VCaP (cell line): ENCODE data around the gene SPACA4.

ENCODE experiments used
- H3K27ac ChIP-seq: fragments of 450-650 bp; 2 replicates; pipeline ENCODE4 v1.5.1; 2017
- TF ChIP-seq, protein P1 (sequence below): fragments of 450-650 bp; conservative IDR thresholded peaks from 2 replicates; pipeline ENCODE4 v1.5.1; 2017; ENCODE audit warnings: mild to moderate bottlenecking, moderate library complexity

SPACA4 gene

DNA sequence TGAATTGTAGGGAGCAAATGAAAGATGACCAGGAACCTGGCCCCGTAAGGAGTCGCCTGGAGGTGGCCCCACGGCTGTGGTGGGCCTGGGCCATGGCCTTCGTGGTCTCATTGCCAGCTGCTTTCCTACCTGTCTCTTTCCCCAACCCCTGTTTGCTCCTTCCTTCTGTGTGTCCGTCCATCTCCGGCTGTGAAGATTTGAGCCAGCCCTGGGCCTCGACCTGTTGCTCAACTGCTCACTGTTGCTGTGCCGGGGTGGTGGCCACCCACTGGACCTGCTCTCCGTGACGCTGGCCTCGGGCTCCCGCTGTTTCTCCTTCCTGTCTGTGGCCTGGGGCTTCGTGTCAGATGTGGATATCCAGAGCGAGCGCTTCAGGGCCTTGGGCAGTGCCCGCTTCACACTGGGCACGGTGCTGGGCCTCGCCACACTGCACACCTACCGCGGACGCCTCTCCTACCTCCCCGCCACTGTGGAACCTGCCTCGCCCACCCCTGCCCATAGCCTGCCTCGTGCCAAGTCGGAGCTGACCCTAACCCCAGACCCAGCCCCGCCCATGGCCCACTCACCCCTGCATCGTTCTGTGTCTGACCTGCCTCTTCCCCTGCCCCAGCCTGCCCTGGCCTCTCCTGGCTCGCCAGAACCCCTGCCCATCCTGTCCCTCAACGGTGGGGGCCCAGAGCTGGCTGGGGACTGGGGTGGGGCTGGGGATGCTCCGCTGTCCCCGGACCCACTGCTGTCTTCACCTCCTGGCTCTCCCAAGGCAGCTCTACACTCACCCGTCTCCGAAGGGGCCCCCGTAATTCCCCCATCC is 22.1 kb downstream of the SPACA4 start:
- TF ChIP-seq, protein P1, sequence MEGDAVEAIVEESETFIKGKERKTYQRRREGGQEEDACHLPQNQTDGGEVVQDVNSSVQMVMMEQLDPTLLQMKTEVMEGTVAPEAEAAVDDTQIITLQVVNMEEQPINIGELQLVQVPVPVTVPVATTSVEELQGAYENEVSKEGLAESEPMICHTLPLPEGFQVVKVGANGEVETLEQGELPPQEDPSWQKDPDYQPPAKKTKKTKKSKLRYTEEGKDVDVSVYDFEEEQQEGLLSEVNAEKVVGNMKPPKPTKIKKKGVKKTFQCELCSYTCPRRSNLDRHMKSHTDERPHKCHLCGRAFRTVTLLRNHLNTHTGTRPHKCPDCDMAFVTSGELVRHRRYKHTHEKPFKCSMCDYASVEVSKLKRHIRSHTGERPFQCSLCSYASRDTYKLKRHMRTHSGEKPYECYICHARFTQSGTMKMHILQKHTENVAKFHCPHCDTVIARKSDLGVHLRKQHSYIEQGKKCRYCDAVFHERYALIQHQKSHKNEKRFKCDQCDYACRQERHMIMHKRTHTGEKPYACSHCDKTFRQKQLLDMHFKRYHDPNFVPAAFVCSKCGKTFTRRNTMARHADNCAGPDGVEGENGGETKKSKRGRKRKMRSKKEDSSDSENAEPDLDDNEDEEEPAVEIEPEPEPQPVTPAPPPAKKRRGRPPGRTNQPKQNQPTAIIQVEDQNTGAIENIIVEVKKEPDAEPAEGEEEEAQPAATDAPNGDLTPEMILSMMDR: no peak
- no peak overlapping the region for H3K27ac ChIP-seq

DNA sequence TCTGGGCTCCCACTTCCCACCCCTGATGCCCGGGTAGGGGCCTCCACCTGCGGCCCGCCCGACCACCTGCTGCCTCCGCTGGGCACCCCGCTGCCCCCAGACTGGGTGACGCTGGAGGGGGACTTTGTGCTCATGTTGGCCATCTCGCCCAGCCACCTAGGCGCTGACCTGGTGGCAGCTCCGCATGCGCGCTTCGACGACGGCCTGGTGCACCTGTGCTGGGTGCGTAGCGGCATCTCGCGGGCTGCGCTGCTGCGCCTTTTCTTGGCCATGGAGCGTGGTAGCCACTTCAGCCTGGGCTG is 22.7 kb downstream of the SPACA4 start:
- TF ChIP-seq, protein P1: no peak
- no peak overlapping the region for H3K27ac ChIP-seq

DNA sequence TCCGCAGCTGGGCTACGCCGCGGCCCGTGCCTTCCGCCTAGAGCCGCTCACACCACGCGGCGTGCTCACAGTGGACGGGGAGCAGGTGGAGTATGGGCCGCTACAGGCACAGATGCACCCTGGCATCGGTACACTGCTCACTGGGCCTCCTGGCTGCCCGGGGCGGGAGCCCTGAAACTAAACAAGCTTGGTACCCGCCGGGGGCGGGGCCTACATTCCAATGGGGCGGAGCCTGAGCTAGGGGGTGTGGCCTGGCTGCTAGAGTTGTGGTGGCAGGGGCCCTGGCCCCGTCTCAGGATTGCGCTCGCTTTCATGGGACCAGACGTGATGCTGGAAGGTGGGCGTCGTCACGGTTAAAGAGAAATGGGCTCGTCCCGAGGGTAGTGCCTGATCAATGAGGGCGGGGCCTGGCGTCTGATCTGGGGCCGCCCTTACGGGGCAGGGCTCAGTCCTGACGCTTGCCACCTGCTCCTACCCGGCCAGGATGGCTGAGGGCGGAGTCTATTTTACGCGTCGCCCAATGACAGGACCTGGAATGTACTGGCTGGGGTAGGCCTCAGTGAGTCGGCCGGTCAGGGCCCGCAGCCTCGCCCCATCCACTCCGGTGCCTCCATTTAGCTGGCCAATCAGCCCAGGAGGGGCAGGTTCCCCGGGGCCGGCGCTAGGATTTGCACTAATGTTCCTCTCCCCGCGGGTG is 23.2 kb downstream of the SPACA4 start:
- TF ChIP-seq, protein P1: no peak
- peak overlapping the region; percentile 95 for H3K27ac ChIP-seq

DNA sequence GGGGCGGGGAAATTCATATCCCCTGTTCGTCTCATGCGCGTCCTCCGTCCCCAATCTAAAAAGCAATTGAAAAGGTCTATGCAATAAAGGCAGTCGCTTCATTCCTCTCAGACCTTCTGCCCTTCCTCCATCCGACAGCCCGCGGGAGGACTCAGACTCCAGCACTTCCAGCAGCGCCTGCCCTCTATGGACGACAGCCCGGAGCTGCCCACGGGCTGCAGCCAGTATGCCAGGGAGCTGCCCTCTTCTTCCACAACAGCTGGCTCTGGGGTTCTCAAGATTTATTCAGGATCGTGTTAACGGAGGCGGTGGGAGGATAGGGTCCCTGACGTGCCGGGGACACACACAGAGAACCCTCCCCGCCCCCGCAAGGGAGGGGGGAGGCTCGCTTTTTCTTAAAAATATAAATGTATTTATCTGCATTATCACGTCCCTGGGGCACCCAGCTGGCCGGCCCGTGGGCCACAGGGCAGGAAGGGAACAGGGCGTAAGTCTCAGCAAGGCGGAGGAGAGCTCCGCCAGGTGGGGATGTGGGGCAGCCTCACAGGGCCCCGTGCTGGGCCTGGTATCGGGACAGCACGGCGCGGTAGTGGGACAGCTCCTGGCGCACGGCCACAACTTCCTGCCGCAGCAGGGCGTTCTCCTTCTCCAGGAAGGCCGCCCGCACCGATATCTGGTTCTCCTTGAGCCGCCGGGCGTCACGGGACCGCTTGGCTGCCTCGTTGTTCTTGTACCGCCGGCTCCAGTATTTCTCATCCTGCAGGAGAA is 23.9 kb downstream of the SPACA4 start:
- TF ChIP-seq, protein P1: peak; percentile 20; the same call in 1 of the 2 replicates
- peak overlapping the region; percentile 95 for H3K27ac ChIP-seq

DNA sequence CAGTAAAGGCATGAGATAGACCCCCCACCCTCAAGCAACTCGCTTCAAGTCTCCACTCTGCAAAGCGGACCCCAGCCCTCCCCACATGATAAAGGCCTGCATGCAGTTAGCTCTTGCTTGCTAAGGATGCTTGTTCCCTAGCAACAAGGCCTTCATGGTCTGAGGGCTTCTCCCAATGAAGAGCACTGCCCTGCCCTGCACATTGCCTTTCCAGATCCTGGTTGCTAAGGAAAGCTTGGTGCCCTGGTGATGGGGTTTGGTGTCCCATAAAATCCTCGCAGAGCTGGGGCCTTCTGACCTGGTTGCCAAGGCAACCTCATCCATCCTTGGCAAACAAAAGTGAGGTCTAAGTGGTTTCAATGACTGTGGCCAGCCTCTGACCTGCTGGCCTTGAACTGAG is 24.7 kb downstream of the SPACA4 start:
- TF ChIP-seq, protein P1: no peak
- H3K27ac ChIP-seq: peak overlapping the region; percentile 95

DNA sequence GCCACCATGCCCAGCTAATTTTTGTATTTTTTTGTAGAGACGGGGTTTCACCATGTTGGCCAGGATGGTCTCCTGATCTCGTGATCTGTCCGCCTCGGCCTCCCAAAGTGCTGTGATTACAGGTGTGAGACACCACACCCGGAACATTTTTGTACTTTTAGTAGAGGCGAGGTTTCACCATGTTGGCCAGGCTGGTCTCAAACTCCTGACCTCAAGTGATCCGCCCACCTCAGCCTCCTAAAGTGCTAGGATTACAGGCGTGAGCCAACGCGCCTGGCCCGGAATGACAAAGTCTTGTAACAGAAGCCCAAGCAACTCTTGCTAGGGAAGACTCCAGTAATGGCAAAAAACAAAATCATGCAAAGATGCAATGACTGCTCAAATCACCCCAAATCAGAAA is 25.7 kb downstream of the SPACA4 start:
- H3K27ac ChIP-seq: peak overlapping the region; percentile 95

DNA sequence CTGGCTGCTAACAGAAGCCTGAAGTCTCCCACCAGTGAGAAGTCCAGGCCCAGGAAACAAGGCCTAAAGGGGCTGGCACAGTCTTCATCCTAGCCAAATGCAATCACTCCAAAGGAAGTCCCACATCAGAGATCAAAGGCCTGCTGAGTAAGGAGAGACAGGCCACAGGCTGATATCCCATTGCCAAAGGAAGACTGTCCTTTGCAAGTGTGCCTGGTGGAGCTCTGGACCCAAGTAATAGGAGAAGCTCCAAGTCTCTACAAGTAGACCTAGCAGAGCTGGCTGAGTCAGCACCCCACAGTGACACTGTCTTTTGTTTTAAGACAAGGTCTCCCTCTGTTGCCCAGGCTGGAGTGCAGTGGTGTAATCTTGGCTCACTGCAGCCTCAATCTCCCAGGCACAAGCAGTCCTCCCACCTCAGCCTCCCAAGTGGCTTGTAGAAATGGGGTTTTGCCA is 26.2 kb downstream of the SPACA4 start:
- TF ChIP-seq, protein P1: no peak
- peak overlapping the region; percentile 95 for H3K27ac ChIP-seq
